ENCODE data around the gene TBCEL. TPM values are rescaled to one million over a fixed set of nuclear protein-coding genes. Genes with fewer than 3 reads are reported as not detected.

Gene TBCEL
- total RNA-seq = 9.2 and 9.7 TPM in 2 replicates

GRCh38 chr11:121023848-121024751 lies at the start of gene TBCEL:
Gene TBCEL (plus strand): TSS chr11:121024102. CDS start chr11:121045691, 21,589 bp downstream.

GRCh38 chr11:121100943-121101342 lies 77.0 kb downstream of the TBCEL start, which contains the start of gene TECTA:
Gene TECTA (plus strand): TSS chr11:121101243. CDS start chr11:121102666, 1,423 bp downstream.

Other genes starting within 250 kb of the TBCEL start
- gene TECTA, start 77.1 kb downstream of the TBCEL start, total RNA-seq = under 0.01 and 0.18 TPM in 2 replicates